K562 (cell line): Measurements from ENCODE around the gene LAMTOR1. TPM values are rescaled to one million over a fixed set of nuclear protein-coding genes. Genes with fewer than 3 reads are reported as not detected.
A peak's percentile ranks its signal among the peaks of the same experiment; 100 is the strongest.

Experiments
- CCAR2 ChIP-seq: fragments of 200-400 bp; formaldehyde crosslinking; IDR thresholded peaks from 2 replicates; pipeline ENCODE4 v1.6.1; 2017; ENCODE audit warnings: mild to moderate bottlenecking, low read depth, low read length
- CREM ChIP-seq: IDR thresholded peaks from 2 replicates; pipeline ENCODE4 v1.6.1; 2014; ENCODE audit warnings: antibody characterized with exemption, low read depth
- FIP1L1 ChIP-seq: fragments of 200-400 bp; formaldehyde crosslinking; IDR thresholded peaks from 2 replicates; pipeline ENCODE4 v1.6.1; 2018; ENCODE audit warnings: mild to moderate bottlenecking, low read depth, low read length; ENCODE audit not compliant: poor library complexity, severe bottlenecking
- FOXA3 ChIP-seq, 2 experiments: fragments of 450-650 bp in 1 of 2; sonication (generic) in 1 of 2; formaldehyde crosslinking; IDR thresholded peaks in 1 of 2; conservative IDR thresholded peaks in 1 of 2; 2 replicates each; pipeline versions ENCODE4 v1.4.0 to v1.8.0; 2020 to 2022; ENCODE audit warnings: mild to moderate bottlenecking in 2 of 2, missing genetic modification reagents in 1 of 2
- FOXP1 ChIP-seq: sonication (generic); formaldehyde crosslinking; IDR thresholded peaks from 2 replicates; pipeline ENCODE4 v1.8.0; 2022; ENCODE audit warnings: mild to moderate bottlenecking, missing genetic modification reagents
- GABPB2 ChIP-seq: fragments of 250-450 bp; sonication (Bioruptor Pico); conservative IDR thresholded peaks from 2 replicates; pipeline ENCODE4 v1.5.1; 2021; ENCODE audit warnings: mild to moderate bottlenecking
- NCOA1 ChIP-seq: fragments of 450-650 bp; IDR thresholded peaks from 2 replicates; pipeline ENCODE4 v1.6.1; 2016; ENCODE audit warnings: low read depth
- POLR2AphosphoS2 ChIP-seq: IDR thresholded peaks from 2 replicates; pipeline ENCODE4 v1.6.1; 2012; ENCODE audit warnings: low read length, improper control_type of control experiment
- PRPF4 ChIP-seq: fragments of 200-400 bp; formaldehyde crosslinking; IDR thresholded peaks from one replicate; pipeline ENCODE4 v1.6.1; 2017; ENCODE audit warnings: low read length, low read depth, mild to moderate bottlenecking; ENCODE audit not compliant: insufficient read depth, poor library complexity, severe bottlenecking
- RBM15 ChIP-seq: fragments of 200-400 bp; formaldehyde crosslinking; IDR thresholded peaks from 2 replicates; pipeline ENCODE4 v1.6.1; 2018; ENCODE audit warnings: mild to moderate bottlenecking, low read length, moderate library complexity; ENCODE audit not compliant: insufficient read depth
- RFX1 ChIP-seq: fragments of 450-650 bp; IDR thresholded peaks from 2 replicates; pipeline ENCODE4 v1.6.1; 2016; ENCODE audit warnings: mild to moderate bottlenecking, moderate library complexity
- RFX7 ChIP-seq: fragments of 250-450 bp; sonication (Bioruptor Pico); IDR thresholded peaks from 2 replicates; pipeline ENCODE4 v1.5.1; 2021; ENCODE audit warnings: mild to moderate bottlenecking
- SOX6 ChIP-seq: fragments of 450-650 bp; IDR thresholded peaks from 2 replicates; pipeline ENCODE4 v1.6.1; 2014; ENCODE audit warnings: mild to moderate bottlenecking
- TCF7L2 ChIP-seq: fragments of 150-350 bp; IDR thresholded peaks from 2 replicates; pipeline ENCODE4 v1.6.1; 2016; ENCODE audit warnings: low read depth, mild to moderate bottlenecking, low read length, moderate library complexity
- ZNF232 ChIP-seq: sonication (generic); formaldehyde crosslinking; IDR thresholded peaks from 2 replicates; pipeline ENCODE4 v1.8.0; 2022; ENCODE audit warnings: mild to moderate bottlenecking, missing genetic modification reagents
- ZNF740 ChIP-seq, 3 experiments: fragments of 200-800 bp in 1 of 3; sonication (Bioruptor generic) in 1 of 3; sonication (generic) in 1 of 3; formaldehyde crosslinking in 1 of 3; IDR thresholded peaks; 2 replicates each; pipeline versions ENCODE4 v1.6.1 to v1.8.0; 2016 to 2022; ENCODE audit warnings: mild to moderate bottlenecking in 2 of 3, missing compliant biosample characterization in 2 of 3, missing genetic modification characterization in 2 of 3, missing genetic modification reagents in 1 of 3
- polyA plus RNA-seq, 8 experiments: library from polyadenylated mRNA; depleted of rRNA in 4 of 8; stranded (reverse) in 5 of 8; unstranded in 3 of 8; fragments of >200 nt; fragmentation: Nextera tagmentation in 2 of 8; fragmentation: Illumina TruSeq in 1 of 8; extraction: Ambion mirVana in 2 of 8; extraction: Trizol in 1 of 8; gene quantifications; 2 replicates each; pipeline versions ENCODE4 v1.2.1 to v1.2.3, GENCODE V29; 2011 to 2014; ENCODE audit warnings: inconsistent platforms in 1 of 8, missing spikeins in 1 of 8
- total RNA-seq, 7 experiments: library from RNA; depleted of rRNA in 6 of 7; stranded (reverse); fragments of >200 nt in 6 of 7; fragmentation: Illumina TruSeq in 2 of 7; extraction: Trizol in 2 of 7; gene quantifications; 2 replicates each; pipeline versions ENCODE4 v1.2.1 to v1.2.3, GENCODE V29; 2011 to 2021; ENCODE audit warnings: low replicate concordance in 1 of 7
- TF ChIP-seq, protein P1 (sequence below), 2 experiments: fragments of 450-650 bp in 1 of 2; IDR thresholded peaks; 2 replicates each; pipeline ENCODE4 v1.6.1; 2011 to 2017; ENCODE audit warnings: low read depth in 2 of 2, antibody characterized with exemption in 1 of 2, borderline replicate concordance in 1 of 2, low read length in 1 of 2, mild to moderate bottlenecking in 1 of 2, mixed read lengths in 1 of 2; ENCODE audit not compliant: control insufficient read depth in 1 of 2
- TF ChIP-seq, protein P2 (sequence below): fragments of 450-650 bp; IDR thresholded peaks from 2 replicates; pipeline ENCODE4 v1.6.1; 2018; ENCODE audit not compliant: partially characterized antibody

LAMTOR1 gene
- total and polyA plus RNA-seq, 9 of the 15 experiments (the other 6 are each of a cell fraction or from before 2014, with no cell fraction given): 62.6 to 104 (median 85.3) TPM

DNA sequence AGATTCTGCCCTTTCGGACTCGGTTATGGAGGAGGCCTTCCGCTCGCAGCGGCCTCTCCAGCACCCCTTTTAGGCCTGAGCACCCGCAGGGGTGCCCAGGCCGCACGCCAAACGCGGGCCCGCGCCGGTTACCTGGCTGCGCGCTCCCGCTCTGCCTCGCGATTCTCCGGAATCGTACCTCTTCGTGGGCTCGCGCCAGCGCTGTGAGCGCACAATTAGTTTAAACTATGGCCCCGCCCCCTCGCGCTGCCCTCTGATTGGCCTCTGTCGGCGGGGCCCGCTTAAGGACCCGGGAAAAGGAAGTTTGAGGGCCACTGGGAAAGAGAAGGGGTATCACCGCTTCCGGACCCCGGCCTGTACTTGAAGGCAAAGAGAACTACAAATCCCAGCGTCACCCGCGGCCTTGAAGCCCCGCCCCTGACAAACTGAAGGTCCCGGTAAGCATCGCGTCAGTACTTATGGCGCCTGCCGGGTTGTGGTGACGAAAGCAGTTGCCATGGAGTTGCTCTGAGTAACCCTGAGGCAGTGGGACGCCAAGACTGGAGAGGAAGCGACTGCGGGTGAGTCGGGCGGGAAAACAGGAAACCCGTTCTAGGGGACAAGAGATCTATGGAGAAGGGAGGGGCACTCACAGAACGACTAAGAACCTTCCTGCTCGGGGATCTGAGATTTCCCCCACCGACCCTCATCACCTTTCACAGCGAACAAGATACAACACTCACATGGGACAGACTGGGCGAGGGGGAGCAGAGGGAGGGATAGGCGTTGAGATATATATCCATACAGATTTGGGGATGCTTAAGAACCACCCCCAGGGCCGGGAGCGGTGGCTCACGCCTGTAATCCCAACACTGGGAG is 22.5 kb downstream of the LAMTOR1 start, which contains the start of the genes LRRC51 and NUMA1 (continued):
- TF ChIP-seq SOX6 (peak; percentile 23; the same call in 1 of the 2 replicates), RFX1 (peak; percentile 99), CCAR2 (no peak), FOXA3 (CRISPR knock-in tag; conservative IDR thresholded peaks at IDR 0.05 in 1 of 2, IDR thresholded peaks at IDR 0.05 in 1 of 2) (no peak), POLR2AphosphoS2 (no peak; the same call in 1 of the 2 replicates), NCOA1 (0 out of 2 replicates have a peak, but pooled peaks have one; percentile 32), FOXP1 (0 out of 2 replicates have a peak, but pooled peaks have one; percentile 28), CREM (peak; percentile 97), PRPF4 (no peak), TCF7L2 (peak; percentile 41; the same call in 1 of the 2 replicates), FIP1L1 (no peak), ZNF232 (CRISPR knock-in tag) (no peak), RFX7 (no peak), ZNF740 (CRISPR knock-in tag; IDR thresholded peaks at IDR 0.05) (peak; percentile 84; the same call in 1 of the 2 replicates), ZNF740 (tag; IDR thresholded peaks at IDR 0.05) (no peak), RBM15 (no peak), GABPB2 (no peak)
- TF ChIP-seq, protein P1, sequence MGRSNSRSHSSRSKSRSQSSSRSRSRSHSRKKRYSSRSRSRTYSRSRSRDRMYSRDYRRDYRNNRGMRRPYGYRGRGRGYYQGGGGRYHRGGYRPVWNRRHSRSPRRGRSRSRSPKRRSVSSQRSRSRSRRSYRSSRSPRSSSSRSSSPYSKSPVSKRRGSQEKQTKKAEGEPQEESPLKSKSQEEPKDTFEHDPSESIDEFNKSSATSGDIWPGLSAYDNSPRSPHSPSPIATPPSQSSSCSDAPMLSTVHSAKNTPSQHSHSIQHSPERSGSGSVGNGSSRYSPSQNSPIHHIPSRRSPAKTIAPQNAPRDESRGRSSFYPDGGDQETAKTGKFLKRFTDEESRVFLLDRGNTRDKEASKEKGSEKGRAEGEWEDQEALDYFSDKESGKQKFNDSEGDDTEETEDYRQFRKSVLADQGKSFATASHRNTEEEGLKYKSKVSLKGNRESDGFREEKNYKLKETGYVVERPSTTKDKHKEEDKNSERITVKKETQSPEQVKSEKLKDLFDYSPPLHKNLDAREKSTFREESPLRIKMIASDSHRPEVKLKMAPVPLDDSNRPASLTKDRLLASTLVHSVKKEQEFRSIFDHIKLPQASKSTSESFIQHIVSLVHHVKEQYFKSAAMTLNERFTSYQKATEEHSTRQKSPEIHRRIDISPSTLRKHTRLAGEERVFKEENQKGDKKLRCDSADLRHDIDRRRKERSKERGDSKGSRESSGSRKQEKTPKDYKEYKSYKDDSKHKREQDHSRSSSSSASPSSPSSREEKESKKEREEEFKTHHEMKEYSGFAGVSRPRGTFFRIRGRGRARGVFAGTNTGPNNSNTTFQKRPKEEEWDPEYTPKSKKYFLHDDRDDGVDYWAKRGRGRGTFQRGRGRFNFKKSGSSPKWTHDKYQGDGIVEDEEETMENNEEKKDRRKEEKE (IDR thresholded peaks at IDR 0.05; ENCODE audit: borderline replicate concordance in 1 of 2, control insufficient read depth in 1 of 2, low read depth in 2 of 2, low read length in 1 of 2): peak in 1 of 2 experiments; percentile 59; a peak in 1 of 4 replicates
- TF ChIP-seq, protein P2, sequence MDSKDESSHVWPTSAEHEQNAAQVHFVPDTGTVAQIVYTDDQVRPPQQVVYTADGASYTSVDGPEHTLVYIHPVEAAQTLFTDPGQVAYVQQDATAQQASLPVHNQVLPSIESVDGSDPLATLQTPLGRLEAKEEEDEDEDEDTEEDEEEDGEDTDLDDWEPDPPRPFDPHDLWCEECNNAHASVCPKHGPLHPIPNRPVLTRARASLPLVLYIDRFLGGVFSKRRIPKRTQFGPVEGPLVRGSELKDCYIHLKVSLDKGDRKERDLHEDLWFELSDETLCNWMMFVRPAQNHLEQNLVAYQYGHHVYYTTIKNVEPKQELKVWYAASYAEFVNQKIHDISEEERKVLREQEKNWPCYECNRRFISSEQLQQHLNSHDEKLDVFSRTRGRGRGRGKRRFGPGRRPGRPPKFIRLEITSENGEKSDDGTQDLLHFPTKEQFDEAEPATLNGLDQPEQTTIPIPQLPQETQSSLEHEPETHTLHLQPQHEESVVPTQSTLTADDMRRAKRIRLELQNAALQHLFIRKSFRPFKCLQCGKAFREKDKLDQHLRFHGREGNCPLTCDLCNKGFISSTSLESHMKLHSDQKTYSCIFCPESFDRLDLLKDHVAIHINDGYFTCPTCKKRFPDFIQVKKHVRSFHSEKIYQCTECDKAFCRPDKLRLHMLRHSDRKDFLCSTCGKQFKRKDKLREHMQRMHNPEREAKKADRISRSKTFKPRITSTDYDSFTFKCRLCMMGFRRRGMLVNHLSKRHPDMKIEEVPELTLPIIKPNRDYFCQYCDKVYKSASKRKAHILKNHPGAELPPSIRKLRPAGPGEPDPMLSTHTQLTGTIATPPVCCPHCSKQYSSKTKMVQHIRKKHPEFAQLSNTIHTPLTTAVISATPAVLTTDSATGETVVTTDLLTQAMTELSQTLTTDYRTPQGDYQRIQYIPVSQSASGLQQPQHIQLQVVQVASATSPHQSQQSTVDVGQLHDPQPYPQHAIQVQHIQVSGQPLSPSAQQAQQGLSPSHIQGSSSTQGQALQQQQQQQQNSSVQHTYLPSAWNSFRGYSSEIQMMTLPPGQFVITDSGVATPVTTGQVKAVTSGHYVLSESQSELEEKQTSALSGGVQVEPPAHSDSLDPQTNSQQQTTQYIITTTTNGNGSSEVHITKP: peak; percentile 99
